Epidermal melanocyte (primary cell): ENCODE data around the gene CFAP100.

Source experiments
- DNase-seq: peaks from one replicate; pipeline ENCODE4 v3.0.0; 2011; ENCODE audit warnings: low spot score; ENCODE audit not compliant: insufficient read length

The CFAP100 gene

DNA sequence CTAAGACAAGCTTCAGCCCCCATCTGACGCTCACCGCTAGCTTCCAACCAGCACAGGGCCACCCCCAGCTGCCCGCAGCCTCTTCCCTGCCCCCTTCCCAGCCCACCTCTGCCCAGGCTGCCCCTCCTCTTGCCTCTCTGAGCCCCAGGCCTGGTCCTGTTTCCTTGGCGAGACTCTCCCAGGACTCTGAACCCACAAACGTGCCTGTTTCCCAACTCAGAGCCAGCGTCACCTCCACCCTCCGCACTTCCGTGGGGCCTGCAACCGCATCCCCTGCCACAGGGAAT lies 45.9 kb downstream of the CFAP100 start:
- DNase-seq: no peak

DNA sequence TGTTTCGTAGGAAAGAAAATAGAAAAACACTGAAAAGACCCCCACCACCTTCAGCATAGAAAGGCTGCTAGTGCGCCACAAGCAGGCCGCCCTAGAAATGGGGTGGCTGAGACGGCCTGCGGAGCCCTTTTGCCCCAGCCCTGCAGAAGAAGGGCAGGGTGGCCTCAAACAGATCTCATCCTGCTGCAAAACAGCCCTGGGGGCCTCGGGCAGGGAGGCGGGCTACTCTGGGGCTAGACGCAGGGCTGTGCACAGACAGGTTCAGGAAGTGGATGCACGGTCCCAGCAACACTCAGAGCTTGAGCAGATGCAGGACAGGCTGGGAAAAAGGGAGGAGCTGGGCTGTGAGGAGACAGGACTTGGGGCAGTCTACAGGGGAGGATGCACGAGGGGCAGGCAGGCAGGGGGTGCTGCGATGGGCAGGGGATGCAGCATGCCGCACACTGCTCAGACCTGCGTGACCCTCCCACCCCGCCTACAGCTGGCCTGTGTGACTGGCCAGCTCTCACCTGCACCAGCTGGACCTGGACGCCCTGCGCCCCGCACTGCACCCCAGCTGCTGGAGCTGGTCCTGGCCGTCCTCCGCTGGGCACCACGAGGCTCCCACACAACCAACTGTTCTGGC lies 46.7 kb downstream of the CFAP100 start:
- no peak for DNase-seq

DNA sequence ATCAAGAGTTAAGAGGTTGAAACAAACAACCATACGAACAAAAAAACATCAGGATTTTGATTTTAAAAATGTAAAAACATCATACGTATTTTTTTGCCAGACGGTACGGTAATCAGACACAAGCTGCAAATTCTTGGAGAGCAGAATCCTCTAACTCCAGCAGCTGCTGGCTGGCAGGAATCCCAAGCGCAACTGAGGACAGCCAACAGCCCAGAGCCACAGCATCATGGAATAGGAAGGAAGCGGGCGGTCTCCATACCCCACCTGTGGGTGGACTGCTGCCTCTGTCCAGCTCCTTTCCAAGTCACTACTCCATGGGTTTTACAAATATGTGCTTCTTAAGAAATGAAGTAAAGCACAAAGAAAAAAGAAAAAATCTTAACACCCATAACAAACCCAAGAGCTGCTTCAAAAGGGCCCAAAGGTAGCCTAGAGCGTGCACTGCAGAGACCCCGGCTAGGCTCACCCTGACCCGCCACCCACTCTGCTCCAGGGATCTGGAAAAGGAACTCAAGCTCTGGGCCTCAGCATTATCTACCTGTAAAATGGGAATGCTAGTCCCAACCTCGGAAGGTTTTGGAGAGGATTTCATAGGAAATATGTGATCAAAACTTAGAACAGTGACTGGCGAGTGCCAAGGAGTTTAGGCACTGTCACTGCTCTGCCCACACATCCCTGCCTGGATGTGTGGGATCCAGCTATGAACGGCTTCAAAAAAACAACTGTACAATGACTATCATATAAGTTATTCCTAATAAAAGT lies 47.6 kb downstream of the CFAP100 start:
- no peak for DNase-seq

DNA sequence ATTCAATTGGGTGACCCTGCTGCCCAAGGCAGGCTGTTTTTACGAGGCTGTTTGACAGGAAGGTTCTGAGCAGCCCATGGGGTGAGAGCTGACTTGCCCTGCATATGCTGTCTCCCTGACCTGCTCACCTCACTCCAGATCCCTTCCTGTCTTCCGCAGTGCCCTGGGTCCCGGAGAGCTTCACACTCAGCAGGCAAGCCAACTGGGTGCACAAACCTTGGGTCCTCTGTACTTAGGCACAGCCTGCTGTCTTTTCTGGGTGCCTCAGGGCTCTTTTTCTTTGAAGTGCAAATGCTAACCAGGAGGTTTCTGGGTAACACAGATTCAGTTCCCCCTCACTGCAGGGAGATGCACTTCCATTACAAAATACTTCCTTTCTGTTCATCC lies 48.1 kb downstream of the CFAP100 start:
- no peak for DNase-seq

DNA sequence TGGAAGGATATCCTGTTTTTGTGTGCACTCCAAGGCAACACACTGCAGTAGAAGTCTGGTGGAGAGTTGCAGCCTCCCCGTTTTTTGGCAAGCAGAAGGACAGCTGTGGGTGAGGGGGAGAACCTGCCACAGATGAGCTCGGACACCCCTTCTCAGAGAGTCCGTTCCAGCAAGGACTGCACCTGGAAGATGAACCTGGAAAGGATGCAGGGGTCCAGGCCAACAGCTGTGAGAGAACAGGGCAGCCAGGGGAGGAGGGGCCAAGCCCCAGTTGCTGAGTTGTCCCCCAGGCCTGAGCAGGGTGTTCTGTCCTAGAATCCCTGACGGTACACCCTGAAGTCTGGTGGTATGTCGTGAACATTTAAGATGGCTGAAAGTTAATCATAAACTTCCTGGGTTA lies 50.8 kb downstream of the CFAP100 start:
- DNase-seq: no peak

DNA sequence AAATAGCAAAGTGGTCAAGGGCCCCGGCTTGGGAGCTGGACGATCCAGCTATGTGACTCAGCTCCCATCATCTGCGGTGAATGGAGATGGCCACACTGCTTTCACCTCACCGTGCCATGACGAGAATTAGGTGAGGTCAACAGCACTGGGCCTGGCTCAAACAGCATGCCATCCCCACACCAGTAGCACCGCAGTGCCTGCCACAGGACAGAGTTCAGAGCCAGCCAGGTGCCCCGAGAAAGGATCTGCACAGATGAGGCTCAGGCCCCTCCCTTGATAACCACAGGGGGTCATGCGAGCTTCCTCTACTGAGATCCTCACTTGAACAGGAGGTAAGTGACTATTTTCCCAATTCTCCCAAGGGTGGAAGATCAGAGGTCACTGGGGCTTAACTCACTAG lies 51.6 kb downstream of the CFAP100 start:
- DNase-seq: no peak

DNA sequence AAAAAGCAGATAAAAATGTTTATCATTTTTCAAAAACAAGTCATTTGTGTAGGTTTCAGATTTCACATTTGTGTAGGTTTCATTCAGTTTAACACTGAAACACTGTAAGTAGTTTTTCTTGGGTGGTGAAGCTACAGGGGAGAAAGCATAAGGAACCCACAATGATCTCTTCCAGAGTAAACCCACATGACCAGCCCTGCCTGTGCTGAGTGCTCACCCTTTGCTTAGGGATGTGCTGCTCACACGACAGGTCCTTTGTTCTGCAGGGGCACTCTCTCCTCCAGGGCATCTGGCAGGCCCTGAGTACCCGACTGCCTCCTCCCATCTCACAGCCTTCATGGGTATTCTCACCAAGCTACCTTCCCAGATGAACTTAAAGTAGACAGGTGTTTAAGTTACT lies 52.1 kb downstream of the CFAP100 start:
- DNase-seq: no peak

DNA sequence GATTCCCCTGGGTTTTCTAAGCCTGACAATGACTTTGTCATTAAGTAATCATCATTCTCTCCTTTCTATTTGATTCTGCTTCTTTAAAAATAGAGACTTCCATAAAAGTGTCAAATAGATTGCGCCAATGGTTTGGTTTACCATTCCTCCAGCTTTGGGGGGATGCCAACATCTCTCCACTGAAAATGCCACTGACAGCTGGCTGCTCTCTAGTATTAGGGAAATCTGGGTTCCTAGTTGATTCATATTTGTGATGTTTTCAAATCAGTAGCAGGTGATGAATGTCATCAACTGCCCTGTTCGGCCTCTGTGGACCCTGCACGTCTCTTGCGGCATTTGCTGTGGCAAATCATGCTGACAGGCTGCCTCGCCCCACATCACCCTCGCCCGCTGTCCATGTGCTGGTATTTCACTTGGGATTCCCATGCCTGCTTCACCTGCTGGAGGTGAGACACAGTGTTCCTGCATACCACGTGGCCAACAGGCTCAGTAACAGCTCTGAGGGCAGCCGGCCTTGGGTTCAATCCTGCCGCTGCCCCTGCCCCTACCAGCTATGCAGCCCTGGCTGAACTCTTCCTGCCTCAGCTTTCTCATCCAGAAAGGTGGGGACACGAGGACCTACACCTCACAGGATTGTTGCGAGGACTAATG lies 52.9 kb downstream of the CFAP100 start:
- no peak for DNase-seq

DNA sequence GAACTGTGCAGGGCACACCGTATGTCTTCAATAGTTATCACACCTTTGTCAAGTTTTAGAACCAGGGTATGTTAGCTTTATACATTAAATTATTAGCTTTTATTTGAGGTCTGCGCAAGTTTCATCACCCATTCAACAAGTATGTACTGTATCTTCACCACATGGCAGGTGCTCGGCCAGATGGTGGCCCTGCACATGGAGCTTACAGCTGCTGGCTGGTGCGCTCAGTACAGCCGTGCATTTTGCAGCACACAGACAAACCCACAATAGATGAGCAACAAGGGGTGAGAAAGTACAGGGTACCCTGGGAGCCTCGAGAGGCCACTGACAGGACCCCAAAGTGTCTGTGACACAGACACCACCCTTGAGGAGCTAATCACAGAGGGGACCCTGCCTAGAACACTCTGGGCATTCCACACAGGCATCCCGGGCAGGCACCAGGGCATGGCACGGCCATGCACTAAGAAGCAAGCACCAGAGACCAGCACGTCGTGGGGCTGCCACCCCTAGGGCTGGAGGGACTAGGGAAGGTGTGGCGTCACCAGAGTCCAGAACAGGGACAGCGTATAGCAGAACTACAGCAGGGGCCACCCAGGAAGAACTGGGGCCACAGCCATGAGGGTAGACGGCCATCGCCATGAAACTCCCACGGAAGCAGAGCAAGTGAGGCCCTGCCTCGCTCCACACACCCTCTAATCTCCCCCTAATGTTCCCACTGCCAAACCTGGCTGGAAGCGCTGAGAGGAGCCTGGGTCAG lies 53.6 kb downstream of the CFAP100 start:
- DNase-seq: no peak

DNA sequence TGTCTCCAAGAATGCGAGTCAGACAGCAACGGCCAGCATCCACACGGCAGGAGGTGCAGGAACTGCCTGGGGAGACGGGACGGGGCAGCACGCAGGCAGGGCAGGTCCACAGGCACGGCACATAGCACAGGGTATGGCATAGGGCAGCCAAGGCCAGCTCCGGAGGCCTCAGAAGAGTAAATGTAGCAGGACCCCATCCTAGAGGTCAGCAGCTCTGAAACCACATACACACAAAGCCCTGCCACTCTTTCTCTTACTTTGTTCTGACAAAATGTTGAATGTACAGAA lies 54.1 kb downstream of the CFAP100 start:
- no peak for DNase-seq

DNA sequence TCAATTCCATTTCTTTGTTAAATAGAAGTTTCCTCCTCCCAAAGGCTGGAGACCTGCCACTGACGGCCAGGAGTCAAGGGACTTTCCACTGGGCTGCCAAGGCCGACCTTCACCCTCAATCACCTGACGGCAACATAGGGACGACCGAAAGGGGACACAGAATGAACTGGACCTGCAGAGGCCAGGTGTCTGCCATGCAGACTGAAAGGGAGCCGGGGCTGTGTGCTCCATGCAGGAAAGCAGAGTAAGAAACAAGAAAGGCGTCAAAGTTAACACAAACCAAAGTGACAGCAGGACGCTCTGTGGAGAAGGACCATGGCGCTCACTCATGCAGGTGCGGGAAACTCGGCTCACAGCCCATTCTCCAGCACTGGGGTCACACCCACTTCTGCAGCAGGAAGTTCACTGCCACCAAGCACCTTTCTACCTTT lies 54.9 kb downstream of the CFAP100 start:
- no peak for DNase-seq

DNA sequence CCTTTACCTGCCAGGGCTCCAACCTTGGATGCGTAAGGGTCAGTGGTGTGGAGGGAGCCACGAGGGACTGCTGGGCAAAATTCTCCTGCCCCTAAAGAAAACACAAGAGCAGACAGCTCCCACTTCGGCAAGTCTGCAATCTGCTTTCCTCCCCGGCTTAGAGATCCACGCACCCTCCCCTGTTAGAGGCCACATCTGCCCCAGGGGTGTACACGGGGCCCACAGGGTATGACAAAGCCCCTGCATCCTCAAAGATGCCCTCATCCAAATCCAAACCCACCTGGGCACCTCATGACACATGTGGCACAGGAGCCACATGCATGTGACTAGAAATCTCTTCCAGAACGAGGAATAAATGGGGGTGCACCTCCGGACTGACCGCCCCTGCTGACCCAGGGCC lies 55.5 kb downstream of the CFAP100 start:
- no peak for DNase-seq

DNA sequence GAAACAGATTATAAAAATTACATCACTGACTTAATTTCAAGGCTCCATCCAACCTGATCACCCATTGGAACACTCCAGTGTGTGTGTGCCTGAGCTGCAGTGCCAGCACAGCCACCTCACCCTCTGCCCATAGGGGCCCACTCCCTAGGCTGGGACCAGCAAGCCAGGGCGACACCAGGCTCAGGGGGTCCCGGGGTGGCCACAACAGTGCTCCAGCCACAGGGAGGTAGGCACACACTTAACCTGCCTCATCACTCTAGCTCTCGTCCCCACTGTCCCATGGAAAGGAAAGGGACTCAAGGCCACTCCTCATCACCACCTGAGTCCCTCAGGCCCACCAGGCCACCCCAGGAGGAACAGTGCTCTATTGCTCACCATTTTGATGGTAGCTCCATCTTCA lies 56.0 kb downstream of the CFAP100 start:
- DNase-seq: no peak

DNA sequence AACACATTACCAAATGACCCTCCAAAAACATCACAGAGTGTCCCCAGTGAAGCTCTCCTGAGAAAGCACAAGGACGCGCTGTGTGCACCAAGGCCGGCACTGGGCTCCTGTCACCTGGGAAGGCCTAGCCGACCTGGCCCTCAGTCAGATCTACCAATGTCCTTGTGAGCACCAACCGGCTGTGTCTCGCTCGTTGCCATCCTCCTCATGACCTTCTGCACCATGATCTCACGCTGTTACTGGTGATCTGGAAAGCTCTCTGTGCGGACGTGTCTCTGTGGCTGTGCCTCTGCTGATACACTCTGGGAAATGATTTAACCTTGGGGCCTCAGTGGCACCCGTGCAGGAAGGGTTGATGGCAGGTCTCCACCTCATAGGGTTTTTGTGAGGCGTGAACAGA lies 56.8 kb downstream of the CFAP100 start:
- DNase-seq: no peak

DNA sequence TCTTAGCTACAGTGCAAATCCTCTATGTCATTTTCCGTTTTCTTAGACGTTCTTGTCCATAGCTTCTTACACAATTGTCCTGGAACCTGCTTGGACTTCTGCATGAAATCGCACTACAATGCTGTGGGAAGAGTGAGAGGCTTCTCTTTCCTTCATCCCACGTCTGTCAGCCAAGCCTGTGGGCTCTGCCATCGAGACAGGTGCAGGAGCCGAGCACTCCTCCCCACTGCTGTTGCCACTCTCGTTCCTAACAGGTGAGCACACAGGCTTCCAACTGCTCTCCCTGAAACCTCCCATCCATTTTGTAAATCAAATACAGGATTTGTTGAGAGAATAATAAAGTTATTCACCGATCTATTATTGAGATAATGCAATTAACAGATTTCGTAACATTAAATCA lies 57.5 kb downstream of the CFAP100 start:
- no peak for DNase-seq

DNA sequence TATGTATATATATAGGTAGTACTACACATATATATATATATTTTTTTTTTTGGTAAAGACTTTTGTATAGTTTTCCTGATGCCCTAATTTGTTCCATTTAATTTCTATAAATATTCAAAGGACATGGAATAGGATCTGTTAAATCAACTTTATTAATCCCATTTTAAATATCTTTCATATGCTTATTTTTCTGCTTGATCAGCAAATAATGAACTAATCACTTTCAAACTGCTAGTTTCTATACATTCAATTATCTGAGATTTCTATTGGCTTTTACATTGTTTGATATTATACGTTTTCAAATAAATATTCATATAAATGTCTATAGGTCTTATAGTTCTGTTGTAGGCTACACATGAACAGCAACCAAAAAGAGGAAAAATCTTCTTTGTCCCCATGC lies 59.3 kb downstream of the CFAP100 start:
- DNase-seq: no peak

DNA sequence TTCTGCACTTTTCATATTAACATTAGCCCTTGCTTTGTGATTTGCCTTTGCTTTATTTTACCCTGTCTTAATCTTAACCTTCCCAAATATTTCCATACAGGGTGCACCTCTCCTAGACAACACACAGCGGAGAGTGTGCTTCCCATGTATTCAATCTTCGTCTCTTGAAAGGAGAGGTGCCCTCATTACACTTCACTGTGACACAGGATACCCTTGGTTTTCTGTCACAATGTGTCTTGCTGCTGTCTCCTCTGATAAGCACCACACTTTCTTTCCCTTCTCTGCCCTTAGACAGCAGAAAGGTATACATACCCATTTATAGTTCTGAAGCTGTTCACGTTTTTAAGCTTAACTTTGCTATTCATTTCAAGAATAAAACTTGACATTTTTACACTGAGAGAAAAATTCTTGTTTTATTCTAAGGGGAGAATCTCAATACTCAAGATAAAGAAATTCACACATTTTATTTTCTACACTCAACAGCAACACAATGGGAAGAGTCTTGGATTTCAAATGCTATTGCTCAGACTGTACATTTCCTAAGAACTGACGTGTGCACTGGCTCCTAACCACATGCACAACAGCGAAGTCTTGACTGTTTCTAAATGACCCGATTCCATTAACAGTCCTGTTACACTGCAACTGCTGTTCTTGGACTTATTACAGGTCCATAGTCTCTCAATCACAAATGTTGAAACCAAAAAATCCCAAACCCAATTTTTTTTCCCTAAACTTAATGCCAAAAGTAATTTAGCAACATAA lies 59.9 kb downstream of the CFAP100 start:
- DNase-seq: no peak

DNA sequence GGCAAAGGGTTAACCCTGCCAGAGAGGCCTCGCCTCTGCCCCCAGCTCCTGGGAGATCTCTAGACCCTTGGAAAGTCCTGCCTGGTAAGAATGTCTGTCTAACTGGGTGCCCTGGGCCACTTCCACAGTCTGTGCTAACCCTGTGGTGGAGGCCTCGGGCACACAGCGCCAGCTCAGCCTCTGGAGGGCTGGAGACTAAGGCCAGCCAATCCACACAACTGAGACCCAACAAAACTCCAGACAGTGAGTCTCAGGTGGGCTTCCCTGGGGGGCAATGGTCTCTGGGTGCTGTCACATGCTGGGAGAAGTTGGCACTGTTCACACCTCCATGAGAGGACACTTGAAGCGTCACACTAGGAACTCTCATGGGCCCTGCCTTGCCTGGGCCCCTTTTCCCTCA lies 61.5 kb downstream of the CFAP100 start:
- no peak for DNase-seq

DNA sequence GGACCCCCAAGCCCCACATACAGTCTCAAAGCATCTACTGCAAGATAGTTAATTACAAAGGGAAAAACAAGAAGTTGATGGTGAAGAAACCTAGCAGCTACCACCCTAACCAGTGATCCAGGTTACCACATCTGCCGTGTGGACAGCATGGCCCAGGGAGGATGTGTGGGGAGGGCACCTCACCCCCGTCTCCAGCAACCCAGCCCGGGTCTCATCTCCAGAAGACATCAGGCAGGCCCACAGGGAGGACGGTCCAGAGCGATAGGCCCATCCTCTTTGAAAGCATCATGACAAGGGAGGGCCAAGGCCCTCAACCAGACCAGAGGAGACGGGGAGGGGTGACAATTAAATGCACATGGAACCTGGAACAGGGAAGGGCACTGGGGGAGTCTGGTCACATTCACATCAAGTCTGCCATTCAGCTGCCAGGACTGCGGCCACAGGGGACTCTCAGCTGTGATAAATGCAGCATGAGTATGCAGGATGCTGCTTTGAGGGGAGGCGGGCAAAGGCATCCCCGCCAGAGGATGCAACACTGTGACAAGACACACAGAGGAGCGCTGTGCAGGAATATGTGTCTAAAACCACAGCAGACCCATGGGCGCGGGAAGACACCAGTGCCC lies 62.2 kb downstream of the CFAP100 start:
- DNase-seq: no peak

DNA sequence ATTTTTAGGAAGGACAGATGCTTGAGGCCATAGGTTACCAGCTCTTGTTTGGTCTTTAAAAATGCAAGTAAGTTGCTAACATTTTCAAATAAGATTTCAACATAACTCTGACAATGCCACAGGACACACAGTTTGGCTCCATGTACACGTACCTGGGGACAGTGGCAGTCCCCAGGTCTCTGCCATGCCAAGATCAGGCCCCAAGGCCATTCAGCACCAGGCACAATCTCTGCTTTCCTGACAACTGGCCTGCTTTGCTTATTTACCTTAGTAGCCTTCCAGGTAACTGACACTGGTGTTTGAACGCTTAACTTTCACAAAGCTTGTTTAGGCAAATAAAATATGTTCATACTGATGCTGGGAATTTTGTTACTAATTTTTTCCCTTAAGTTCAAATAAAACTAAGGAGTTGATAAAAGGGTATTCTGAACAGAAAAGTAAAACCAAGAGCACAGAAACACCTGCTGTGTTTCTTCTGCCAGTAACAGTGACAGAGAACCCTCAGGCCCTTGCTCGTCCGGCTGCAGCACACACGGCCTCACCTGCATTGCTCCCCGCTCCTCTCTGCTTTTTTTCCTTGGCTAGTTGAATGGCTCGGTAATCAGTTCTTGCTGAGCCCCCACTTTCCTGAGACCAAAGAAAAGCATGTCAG lies 64.5 kb downstream of the CFAP100 start:
- DNase-seq: no peak

DNA sequence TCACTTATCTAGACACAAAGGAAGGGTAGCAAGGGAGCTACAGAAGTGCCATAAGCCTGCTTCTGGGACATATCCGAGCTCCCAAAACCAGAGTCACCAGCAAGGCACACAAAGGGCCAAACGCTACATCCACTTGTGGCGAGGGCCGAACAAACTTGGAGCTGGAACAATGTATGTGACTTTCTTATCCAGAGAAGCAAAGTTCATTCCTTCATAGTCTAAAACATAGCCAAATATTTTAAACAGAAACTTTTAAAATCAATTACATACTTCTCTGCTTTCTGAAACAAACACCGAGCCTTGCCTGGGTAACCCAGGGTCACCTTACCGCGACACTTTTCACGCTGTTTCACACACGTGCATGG lies 65.0 kb downstream of the CFAP100 start:
- DNase-seq: no peak
